Heart left ventricle (tissue), 16 donors: Measurements from ENCODE around the gene SPSB3. TPM values are rescaled to one million over a fixed set of nuclear protein-coding genes. Genes with fewer than 3 reads are reported as not detected.

ENCODE experiments used
- ATAC-seq, 4 donors: fragments of 200-7000 bp; cut with Tn5 transposase; one replicate each; pipeline ENCODE4 v1.9.1; 2020 to 2022; ENCODE audit warnings: moderate library complexity in 4 of 4, mild to moderate bottlenecking in 3 of 4, moderate number of reproducible peaks in 1 of 4
- DNase-seq, 5 donors: peaks; one replicate each; pipeline ENCODE4 v3.0.0-alpha.2; 2020
- H3K27ac ChIP-seq, 12 donors: fragments of 200-600 bp; sonication (generic) in 4 of 12; one replicate each; pipeline versions ENCODE4 v1.5.0 to v1.8.0; 2016 to 2022; ENCODE audit warnings: mild to moderate bottlenecking in 2 of 12
- H3K27me3 ChIP-seq, 9 donors: fragments of 200-600 bp; sonication (generic) in 2 of 9; one replicate each; pipeline versions ENCODE4 v1.5.1 to v1.8.0; 2016 to 2022; ENCODE audit warnings: mild to moderate bottlenecking in 3 of 9
- H3K36me3 ChIP-seq, 9 donors: fragments of 200-600 bp; sonication (generic) in 2 of 9; one replicate each; pipeline versions ENCODE4 v1.5.0 to v1.8.0; 2018 to 2022; ENCODE audit warnings: mild to moderate bottlenecking in 2 of 9
- H3K4me1 ChIP-seq, 12 donors: fragments of 200-600 bp; sonication (generic) in 4 of 12; one replicate each; pipeline versions ENCODE4 v1.5.0 to v1.8.0; 2016 to 2022; ENCODE audit warnings: mild to moderate bottlenecking in 3 of 12
- H3K4me3 ChIP-seq, 12 donors: fragments of 200-600 bp; sonication (generic) in 4 of 12; one replicate each; pipeline versions ENCODE4 v1.5.0 to v1.8.0; 2017 to 2022; ENCODE audit warnings: mild to moderate bottlenecking in 9 of 12, moderate library complexity in 4 of 12
- H3K9me3 ChIP-seq, 12 donors: fragments of 200-600 bp; sonication (generic) in 4 of 12; one replicate each; pipeline versions ENCODE4 v1.5.0 to v1.8.0; 2016 to 2022; ENCODE audit warnings: mild to moderate bottlenecking in 1 of 12
- CTCF ChIP-seq, 12 donors: fragments of 200-600 bp; sonication (generic) in 4 of 12; IDR thresholded peaks; one replicate each; pipeline versions ENCODE4 v1.5.0 to v1.8.0; 2018 to 2022; ENCODE audit warnings: antibody characterized with exemption in 12 of 12, mild to moderate bottlenecking in 5 of 12
- POLR2A ChIP-seq, 2 donors: fragments of 450-650 bp; IDR thresholded peaks; one replicate each; pipeline ENCODE4 v1.6.1; 2017; ENCODE audit warnings: antibody characterized with exemption in 2 of 2, mild to moderate bottlenecking in 2 of 2, moderate library complexity in 2 of 2
- WGBS, 4 donors: extraction: QIAGEN DNeasy Blood & Tissue Kit in 2 of 4; methylation state at CpG; one replicate each; pipeline versions ENCODE4 v1.1.5 to v1.1.7; 2013 to 2018; 5-methylcytosine and 5-hydroxymethylcytosine counted together
- intact Hi-C, 10 donors: fragments of 100-400 bp; cut with DNase I; formaldehyde crosslinking; loops; one replicate each; pipeline versions ENCODE4 v1.11.1 to v1.14.2; 2022
- long read RNA-seq, 3 donors: library from polyadenylated mRNA; unstranded; transcript quantifications; one replicate each; pipeline ENCODE4 v2.0.0, GENCODE V29; 2020 to 2021
- polyA plus RNA-seq, 2 donors: library from polyadenylated mRNA; stranded (reverse); fragments of 200-250 nt; gene quantifications; one replicate each; pipeline ENCODE4 v1.2.3, GENCODE V29; 2013
- total RNA-seq, 9 donors: library from RNA; depleted of rRNA in 2 of 9; stranded (reverse); fragments of >200 nt in 2 of 9; fragmentation: NEBNext Ultra II Directional in 3 of 9; extraction: Animal tissue kit (Norgen Biotek cat#: 25700) in 3 of 9; gene quantifications; one replicate each; pipeline versions ENCODE4 v1.1.0 to v1.2.4, GENCODE V29; 2016 to 2023
- donor health status: ischemic (EF 13 %, LVEDD 7.1; RV severe dilation, severe dysfunction).
- donor health status: healthy with polysubstance abuse.
- donor health status: DM: no; HTN: yes; CAD: no.
- donor health status: DM: no; HTN: no; CAD: no.
- donor health status: ischemic (EF 25% LVEDD 6.9; RV normal size, moderate dysfunction).
- donor health status: ischemic (EF 25% LVEDD 5.7; RV mildly dilated, moderate dysfunction).
- donor health status: healthy.
- donor health status: DM: yes; HTN: yes; CAD: no.
- donor health status: ischemic (EF 35%, LVEDD 5.7; RV mildly dilated, moderate dysfunction).
- donor health status: nonischemic (EF 11% LVEDD 7.7; RV severe dilation, severe dysfunction).
- donor health status: DM: yes; HTN: yes; CAD: no.
- donor health status: PGD.
- donor health status: ischemic (EF 29% LVEDD 5.4; RV normal size, mild dysfunction).
- donor health status: nonischemic (EF 23%, LVEDD 6.1; RV moderate dilation, normal function).

SPSB3 gene
- 100 to 1,000 TPM in 1 of 9 donors, 10 to 100 TPM in 8; 25.8 to 100 (median 31.8) TPM for total RNA-seq
- 10 to 100 TPM; 44.5 to 52.0 TPM for polyA plus RNA-seq
- long read RNA-seq, donor 1, transcript SPSB3-202 (5 exons, 1,509 nt), result minor isoform, 9 of 151 reads
- long read RNA-seq, donor 1, transcript SPSB3-209 (6 exons, 1,628 nt), result minor isoform, 23 of 151 reads
- long read RNA-seq, donor 1, transcript SPSB3-201 (6 exons, 1,449 nt), result minor isoform, 18 of 151 reads
- long read RNA-seq, donor 1, transcript SPSB3-208 (7 exons, 1,784 nt), result major isoform, 68 of 151 reads
- long read RNA-seq, donor 1, partial matches to known transcripts, result 7 of 151 reads
- long read RNA-seq, donor 1, other reads (novel, unspliced or antisense), result 21 of 151 reads
- long read RNA-seq, donor 2, transcript SPSB3-201 (6 exons, 1,449 nt), result minor isoform, 29 of 395 reads
- long read RNA-seq, donor 2, transcript SPSB3-202 (5 exons, 1,509 nt), result minor isoform, 8 of 395 reads
- long read RNA-seq, donor 2, transcript SPSB3-209 (6 exons, 1,628 nt), result minor isoform, 74 of 395 reads
- long read RNA-seq, donor 2, transcript SPSB3-208 (7 exons, 1,784 nt), result major isoform, 242 of 395 reads
- long read RNA-seq, donor 2, partial matches to known transcripts, result 12 of 395 reads
- long read RNA-seq, donor 2, other reads (novel, unspliced or antisense), result 23 of 395 reads
- long read RNA-seq, donor 3, transcript SPSB3-209 (6 exons, 1,628 nt), result minor isoform, 14 of 106 reads
- long read RNA-seq, donor 3, transcript SPSB3-201 (6 exons, 1,449 nt), result minor isoform, 23 of 106 reads
- long read RNA-seq, donor 3, transcript SPSB3-208 (7 exons, 1,784 nt), result major isoform, 48 of 106 reads
- long read RNA-seq, donor 3, partial matches to known transcripts, result 1 of 106 reads
- long read RNA-seq, donor 3, other reads (novel, unspliced or antisense), result 14 of 106 reads

GRCh38 chr16:1782408-1783264, at the start of gene SPSB3, which contains the start of gene NUBP2:
Gene SPSB3 (minus strand): TSS chr16:1782571. CDS start chr16:1781483, 1,088 bp downstream.
Gene NUBP2 (plus strand): TSS chr16:1782960. CDS start chr16:1783021, 61 bp downstream.
- H3K9me3 ChIP-seq, result no peaks in the 10 kb centered on the region
- H3K27ac ChIP-seq, result peak within 1 kb of the TSS; percentile 58 to 94 (median 88)
- H3K4me1 ChIP-seq, result peaks cover 2 to 56% (median 28%) of the 10 kb centered on the region in 12 donors
- no peaks in the 10 kb centered on the region for H3K27me3 ChIP-seq
- H3K36me3 ChIP-seq, result peaks cover 0 to 51% (median 33%) of the 10 kb centered on the region in 9 donors
- DNase-seq, result peak; percentile 100
- ATAC-seq, result peak; percentile 93 to 98 (median 96)
- intact Hi-C loops, result loop anchor here in 2 of 10 donors (1.0 to 5.0 kb wide), 4 partner anchors 9 to 470 kb away; partner anchors contain the start of genes HAGH (in 1 of the 2), MRPS34 (in 1 of the 2) and MSRB1 (in 1 of the 2)
- H3K4me3 ChIP-seq, result peak within 1 kb of the TSS; percentile 75 to 100 (median 95)
- TF ChIP-seq CTCF (IDR thresholded peaks at IDR 0.05), result peak in 2 of 12 donors; percentile 10 to 15
- TF ChIP-seq POLR2A (IDR thresholded peaks at IDR 0.05), result peak; percentile 80 to 93
- 0 to 1% (median 0%) methylated on average over 70 to 102 of the region's 102 CpGs for WGBS, 4 donors

- H3K9me3 ChIP-seq, result no peaks in the 10 kb centered on the region
- intact Hi-C loops, result no loop called here
- ATAC-seq, result no peak
- WGBS, 4 donors, result 82 to 88% (median 85%) methylated on average over 18 to 19 of the region's 19 CpGs
- no peak overlapping the region for H3K4me3 ChIP-seq
- no peak for TF ChIP-seq POLR2A (IDR thresholded peaks at IDR 0.05)
- TF ChIP-seq CTCF (IDR thresholded peaks at IDR 0.05), result no peak
- peaks cover 4 to 31% (median 23%) of the 10 kb centered on the region in 12 donors for H3K4me1 ChIP-seq
- H3K27ac ChIP-seq, result no peak overlapping the region
- no peaks in the 10 kb centered on the region for H3K27me3 ChIP-seq
- H3K36me3 ChIP-seq, result peaks cover 0 to 22% (median 13%) of the 10 kb centered on the region in 9 donors
- DNase-seq, result no peak
Measured at GRCh38 chr16:1831186-1832075, 49.1 kb upstream of the SPSB3 start.

GRCh38 chr16:1830213-1830612, 47.8 kb upstream of the SPSB3 start:
- Histone ChIP-seq H3K4me3 (no peak overlapping the region), H3K27me3 (no peaks in the 10 kb centered on the region), H3K9me3 (no peaks in the 10 kb centered on the region), H3K4me1 (peaks cover 9 to 39% (median 30%) of the 10 kb centered on the region in 12 donors), H3K36me3 (peaks cover 0 to 22% (median 13%) of the 10 kb centered on the region in 9 donors), H3K27ac (no peak overlapping the region)
- ATAC-seq (no peak), DNase-seq (no peak)
- 43 to 47% (median 45%) methylated on average over 3 of the region's 3 CpGs for WGBS, 4 donors
- intact Hi-C loops, result no loop called here
- no peak for TF ChIP-seq POLR2A (IDR thresholded peaks at IDR 0.05)
- TF ChIP-seq CTCF (IDR thresholded peaks at IDR 0.05), result no peak
